GDM1 (cell line): Measurements from ENCODE around the gene IQCE.
"Not testable (repeated sequence)": the region's sequence is repeated elsewhere in the genome, so short reads cannot be mapped to it uniquely, and the experiment has no call there.

ENCODE experiments used
- DNase-seq: peaks from one replicate; lab custom pipeline; 2025; lab: John Stamatoyannopoulos, UW

Gene IQCE

DNA sequence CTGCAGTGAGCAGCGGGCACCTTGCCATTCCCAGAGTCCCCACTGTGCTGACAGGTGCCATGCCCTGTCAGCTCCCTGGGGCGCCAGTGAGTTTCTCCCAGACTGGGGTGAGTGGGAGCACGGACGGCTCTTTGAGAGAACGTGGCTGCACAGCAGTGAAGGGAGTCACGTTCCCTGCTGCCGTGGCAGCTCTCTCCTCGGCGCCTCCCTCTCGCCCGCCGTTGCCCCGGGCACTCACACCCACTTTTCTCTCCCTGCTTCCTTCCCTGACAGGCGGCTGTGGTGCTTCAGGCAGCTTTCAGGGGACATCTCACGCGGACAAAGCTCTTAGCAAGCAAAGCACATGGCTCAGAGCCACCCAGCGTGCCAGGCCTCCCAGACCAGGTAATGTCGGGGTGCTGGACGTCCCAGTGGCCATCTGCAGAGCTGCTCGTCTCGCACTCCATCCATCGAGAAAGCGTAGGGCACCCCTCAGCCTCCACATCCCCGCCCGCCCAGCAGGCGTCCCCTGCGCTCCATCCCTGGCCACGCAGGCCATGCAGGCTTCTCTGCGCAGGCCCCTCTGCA lies 45.9 kb downstream of the IQCE start:
- no peak for DNase-seq

DNA sequence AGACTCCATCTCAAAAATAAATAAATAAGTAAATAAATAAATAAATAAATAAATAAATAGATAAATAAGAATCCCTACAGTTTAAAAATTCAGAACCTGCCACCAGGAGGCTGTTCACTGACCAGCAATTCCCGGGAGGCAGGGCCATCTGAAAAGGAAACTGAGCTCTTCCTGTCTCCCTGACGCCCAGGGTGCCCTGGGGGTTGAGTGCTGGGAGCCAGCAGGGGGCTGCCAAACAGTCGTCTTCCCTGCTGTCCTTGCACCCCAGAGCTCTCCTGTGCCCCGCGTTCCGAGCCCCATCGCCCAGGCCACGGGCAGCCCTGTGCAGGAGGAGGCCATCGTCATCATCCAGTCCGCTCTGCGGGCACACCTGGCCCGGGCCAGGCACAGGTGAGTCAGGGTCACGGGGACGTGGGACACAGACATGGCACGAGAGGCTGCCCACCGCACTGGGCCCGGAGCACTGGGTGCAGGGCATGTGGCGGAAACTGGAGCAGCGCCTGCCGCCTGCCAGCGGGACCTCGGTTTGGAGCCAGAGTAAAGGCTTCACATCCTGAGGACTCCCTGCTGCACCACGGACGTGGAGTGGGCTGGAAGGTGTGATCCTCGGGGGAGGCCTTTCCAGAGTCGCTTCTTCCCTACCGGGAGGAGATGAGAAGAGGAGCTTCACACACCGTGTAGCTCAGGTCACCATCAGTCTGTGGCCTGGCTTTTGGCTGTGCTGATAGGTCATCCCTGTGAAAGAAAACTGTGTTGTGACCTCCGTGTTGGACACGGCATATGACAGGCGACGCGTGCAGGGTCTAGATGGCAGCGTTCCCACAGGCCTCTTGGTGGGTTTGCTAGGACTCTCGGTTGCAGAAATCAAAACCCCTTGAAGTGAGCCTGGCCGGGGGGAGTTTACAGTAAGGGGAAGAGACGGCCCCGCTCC lies 47.1 kb downstream of the IQCE start:
- DNase-seq: no peak

- no peak for DNase-seq
Measured at GRCh38 chr7:2606539-2606936, 47.8 kb downstream of the IQCE start.

DNA sequence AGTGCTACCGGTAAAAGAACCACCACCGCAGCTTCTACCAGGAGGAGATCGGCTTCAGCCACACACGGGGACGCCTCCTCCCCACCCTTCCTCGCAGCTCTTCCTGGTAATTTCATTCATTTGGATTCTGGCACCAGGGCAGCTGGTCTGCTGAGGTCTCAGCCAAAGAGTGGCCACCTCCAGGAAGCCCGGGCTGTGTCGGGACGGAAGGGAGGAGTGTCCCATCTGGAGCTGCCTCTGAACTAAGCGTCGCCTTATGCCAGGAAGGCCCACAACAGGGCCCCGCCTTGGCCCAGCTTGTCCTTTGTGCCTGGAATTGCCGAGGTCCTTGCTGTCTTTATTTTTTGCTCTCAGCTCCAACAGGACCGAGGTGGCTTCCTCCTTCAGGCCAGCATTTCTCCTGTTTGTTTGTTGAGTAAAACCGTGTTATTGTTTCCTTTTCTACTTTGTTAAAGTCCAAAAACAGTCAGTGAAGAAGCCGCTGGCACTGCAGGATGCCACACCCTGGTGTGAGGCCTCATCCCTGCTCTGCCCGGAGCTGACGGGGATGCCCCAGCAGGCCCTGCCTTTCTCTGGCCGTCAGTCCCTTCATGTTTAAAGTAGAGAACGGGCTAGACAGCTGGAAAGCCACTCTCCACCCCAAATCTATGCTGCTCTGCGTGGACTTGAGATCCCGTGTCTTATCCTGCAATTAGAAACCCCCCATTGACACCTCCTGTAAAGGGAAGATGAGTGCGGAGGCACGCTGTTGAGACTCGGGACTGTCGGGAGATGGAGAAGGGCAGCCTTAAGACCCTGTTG lies 48.5 kb downstream of the IQCE start:
- no peak for DNase-seq

GRCh38 chr7:2607923-2608904 lies 49.4 kb downstream of the IQCE start:
- DNase-seq: no peak

DNA sequence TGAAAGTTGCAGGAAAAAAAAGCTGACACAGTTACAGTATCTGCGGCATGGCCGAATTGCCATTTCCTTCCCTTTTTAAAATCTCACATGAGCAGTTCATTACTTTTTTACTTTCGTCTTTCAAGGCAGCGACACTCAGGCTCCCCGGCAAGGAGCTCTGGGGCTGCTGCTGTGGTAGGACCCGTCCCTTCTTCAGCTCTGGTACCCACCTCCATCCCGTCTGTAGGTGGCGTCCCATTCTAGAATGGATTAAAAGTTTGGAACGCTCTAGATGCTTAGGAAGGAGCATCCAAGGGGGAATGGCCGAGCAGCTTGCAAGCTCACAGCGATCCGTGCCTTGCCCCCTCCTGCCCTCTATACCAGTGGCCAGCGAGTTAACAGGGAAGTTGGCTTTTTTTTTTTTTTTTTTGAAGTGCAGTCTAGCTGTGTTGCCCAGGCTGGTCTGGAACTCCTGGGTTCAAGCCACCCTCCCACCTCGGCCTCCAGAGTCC lies 50.2 kb downstream of the IQCE start:
- DNase-seq: peak; percentile 82

DNA sequence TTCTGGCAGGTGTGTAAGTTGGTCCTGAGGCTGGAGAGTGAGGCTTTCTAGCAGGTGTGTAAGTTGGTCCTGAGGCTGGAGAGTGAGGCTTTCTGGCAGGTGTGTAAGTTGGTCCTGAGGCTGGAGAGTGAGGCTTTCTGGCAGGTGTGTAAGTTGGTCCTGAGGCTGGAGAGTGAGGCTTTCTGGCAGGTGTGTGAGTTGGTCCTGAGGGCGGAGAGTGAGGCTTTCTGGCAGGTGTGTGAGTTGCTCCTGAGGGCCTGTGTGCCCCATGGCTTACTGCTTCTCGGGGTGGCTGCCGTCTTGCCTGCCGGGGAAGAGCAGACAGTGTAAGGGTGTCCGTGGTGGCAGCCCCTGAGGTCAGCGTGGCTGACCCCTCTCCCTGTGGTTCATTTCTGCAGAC lies 50.9 kb downstream of the IQCE start:
- not testable (repeated sequence) for DNase-seq

DNA sequence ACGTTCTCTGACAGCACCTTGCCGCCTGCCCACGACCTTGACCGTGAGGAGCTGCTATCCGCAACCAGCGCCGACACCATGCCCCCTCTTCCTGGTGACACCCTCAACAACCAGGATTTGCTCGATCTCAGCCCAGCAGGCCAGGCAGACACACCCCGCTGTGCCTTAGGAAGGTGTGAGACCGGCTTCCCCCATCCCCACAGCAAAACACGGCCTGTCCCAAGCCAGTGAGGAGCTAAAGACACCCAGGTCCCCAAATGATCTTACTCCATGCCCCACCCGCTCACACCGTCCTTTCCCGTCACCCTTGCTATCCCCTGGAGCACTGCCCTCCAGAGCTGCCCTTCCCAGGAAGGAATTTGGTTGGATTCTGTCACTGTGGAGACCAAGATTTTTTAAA lies 51.7 kb downstream of the IQCE start:
- DNase-seq: no peak

DNA sequence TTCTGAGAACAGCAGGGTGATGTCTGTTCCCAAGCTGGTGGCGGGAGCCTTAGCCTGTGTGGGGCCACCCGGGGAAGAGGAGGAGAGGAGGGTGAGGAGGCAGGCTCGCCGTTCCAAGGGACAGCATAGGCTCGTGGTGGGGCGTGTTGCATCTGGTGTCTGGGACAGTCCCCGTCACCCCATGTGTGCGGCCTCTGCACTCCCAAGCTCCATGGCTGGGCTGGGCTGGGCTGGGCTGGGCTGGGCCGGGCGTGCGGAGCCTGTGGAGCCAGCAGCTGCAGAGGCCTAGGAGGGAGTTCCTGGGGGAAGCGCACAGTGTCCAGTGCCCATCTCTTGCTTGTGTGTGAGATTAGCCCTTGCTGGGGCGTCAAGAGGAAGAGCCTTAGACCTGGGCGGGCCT lies 52.1 kb downstream of the IQCE start:
- no peak for DNase-seq

DNA sequence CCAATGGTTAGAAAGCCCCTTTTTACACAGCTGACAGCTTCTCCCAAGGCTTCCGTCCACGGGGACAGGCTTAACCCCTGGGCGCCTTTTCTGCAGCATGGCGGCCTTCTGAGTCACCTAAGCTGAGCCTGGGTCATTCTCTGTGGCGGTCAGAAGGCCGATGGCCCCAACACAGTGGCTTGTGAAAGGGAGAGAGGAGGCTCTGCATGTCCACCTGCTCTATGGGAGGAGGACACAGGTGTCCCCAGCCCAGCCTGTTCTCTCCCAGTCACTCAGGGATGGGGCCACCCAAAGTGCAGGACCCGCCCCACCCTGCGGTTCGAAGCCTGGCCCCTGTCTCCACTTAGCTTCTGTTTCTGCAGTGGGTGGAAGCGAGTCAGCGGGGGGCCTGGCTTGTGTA lies 52.6 kb downstream of the IQCE start:
- peak; percentile 21 for DNase-seq

GRCh38 chr7:2611922-2612321 lies 53.1 kb downstream of the IQCE start:
- no peak for DNase-seq

GRCh38 chr7:2612445-2613097 lies 53.8 kb downstream of the IQCE start:
- no peak for DNase-seq

GRCh38 chr7:2613098-2613930 lies 54.5 kb downstream of the IQCE start:
- DNase-seq: no peak

- no peak for DNase-seq
Measured at GRCh38 chr7:2613931-2614600, 55.3 kb downstream of the IQCE start.

DNA sequence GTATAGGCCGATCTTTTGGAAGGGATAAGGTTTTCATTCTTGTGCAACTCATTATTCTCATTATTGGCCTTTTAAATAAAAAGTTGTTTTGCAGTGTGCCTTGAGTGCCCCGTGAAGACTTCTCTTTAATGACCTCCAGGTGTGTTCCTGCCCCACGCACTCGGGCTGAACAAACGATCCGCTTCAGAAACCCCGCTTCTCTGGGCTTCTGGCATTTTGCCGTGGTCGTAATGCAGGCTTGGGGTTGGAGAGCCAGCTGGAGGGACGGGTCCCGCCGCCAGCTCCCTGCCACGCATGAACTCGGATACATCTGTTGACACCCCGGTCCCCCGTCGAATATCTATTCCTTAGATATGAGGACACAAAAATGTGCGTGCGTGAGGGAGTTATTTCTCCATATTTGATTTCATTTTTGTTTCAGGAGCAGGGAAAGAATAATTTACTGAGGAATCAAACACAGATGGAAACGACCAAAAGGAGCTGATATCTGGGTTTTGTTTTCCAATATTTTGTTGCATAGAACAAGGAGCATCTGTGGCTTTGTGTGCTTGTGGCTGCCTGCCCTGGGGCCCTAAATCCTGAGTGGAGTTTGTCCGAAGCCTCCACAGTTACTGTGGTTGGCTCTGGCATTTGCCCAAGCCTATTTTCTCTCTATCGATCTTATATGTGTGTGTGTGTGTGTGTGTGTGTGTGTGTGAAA lies 56.0 kb downstream of the IQCE start:
- no peak for DNase-seq

DNA sequence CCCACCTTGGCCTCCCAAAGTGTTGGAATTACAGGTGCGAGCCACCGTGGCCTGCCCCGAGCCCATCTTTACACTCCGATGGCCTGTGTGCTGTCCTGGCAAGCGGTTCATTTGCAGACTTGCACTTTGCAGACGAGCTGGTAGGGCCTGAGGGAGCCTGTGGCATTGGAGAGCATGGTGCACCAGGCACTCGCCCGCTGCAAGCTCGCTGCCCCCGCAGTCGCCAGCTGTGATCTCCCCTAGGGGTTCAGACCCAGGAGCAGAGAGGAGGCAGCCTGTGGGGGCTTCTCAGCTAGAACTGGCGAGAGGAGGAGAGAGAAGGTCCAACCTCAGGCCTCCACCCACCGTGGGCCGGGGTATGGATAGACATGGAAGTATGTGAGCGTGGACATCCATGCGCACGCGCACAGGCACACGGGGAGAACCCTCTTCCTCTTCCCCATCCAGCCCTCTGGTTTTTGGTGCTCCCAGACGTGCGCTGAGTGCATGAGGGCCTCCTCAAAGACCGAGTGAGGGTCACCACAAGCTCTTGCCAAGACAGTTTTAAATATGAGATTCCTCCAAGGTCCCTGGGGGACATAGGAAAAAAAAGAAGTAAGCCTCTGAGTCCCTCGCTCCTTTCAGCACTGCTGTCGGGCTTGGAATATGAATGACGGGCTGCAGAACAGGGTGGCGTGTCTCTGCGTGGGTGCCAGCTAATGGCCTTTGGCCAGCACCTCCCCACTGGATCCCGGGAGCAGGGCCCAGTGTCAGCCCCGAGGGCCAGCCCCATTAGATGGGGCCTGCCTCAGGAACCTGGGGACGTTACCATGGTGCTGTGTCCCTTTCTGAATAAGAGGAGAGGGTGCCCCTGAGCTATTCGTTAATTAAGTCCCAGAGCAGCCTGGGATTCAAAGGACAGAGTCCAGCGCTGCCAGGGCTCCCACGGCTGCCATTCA lies 57.9 kb downstream of the IQCE start:
- DNase-seq: no peak

GRCh38 chr7:2617325-2617905 lies 58.6 kb downstream of the IQCE start:
- no peak for DNase-seq
